HEK293 (cell line): ENCODE data around the gene GPR85.

ENCODE experiments used
- CTCF ChIA-PET: fragments of 350-600 bp; formaldehyde crosslinking; extraction: SDS; loops from one replicate; lab custom pipeline; 2021; ENCODE audit warnings: antibody characterized with exemption; lab: Yijun Ruan, JAX
- POLR2A ChIA-PET: fragments of 300-600 bp; formaldehyde crosslinking; extraction: SDS; loops from one replicate; lab custom pipeline; 2020; ENCODE audit warnings: antibody characterized with exemption, inconsistent platforms; lab: Yijun Ruan, JAX
- H3K27ac ChIP-seq: fragments of 200-500 bp; sonication (Bioruptor generic); 2 replicates; pipeline ENCODE4 v1.5.1; 2014; ENCODE audit warnings: low read depth, low read length, control low read depth, inconsistent platforms; ENCODE audit errors: extremely low read depth
- H3K36me3 ChIP-seq, 2 experiments: fragments of 200-500 bp in 1 of 2; sonication (Bioruptor generic) in 1 of 2; 1 replicate in 1 of 2; 2 replicates in 1 of 2; pipeline ENCODE4 v1.5.1; 2014 to 2017; ENCODE audit warnings: inconsistent platforms in 2 of 2, low read length in 2 of 2; ENCODE audit not compliant: control insufficient read depth in 2 of 2, insufficient read depth in 1 of 2
- H3K4me1 ChIP-seq: fragments of 200-500 bp; sonication (Bioruptor generic); 2 replicates; pipeline ENCODE4 v1.5.1; 2014; ENCODE audit warnings: mild to moderate bottlenecking, low read length, inconsistent platforms; ENCODE audit not compliant: control insufficient read depth, insufficient read depth
- H3K4me3 ChIP-seq: 2 replicates; pipeline ENCODE4 v1.5.1; 2011; ENCODE audit warnings: low read depth, mild to moderate bottlenecking, control low read depth, low read length, moderate library complexity
- H3K9me3 ChIP-seq: fragments of 200-500 bp; sonication (Bioruptor generic); 2 replicates; pipeline ENCODE4 v1.5.1; 2014; ENCODE audit warnings: low read depth, low read length, inconsistent platforms; ENCODE audit not compliant: control insufficient read depth, insufficient read depth
- FEZF1 ChIP-seq: fragments of 450-650 bp; formaldehyde crosslinking; IDR thresholded peaks from 2 replicates; pipeline ENCODE4 v1.5.1; 2016; ENCODE audit warnings: missing biosample characterization, missing genetic modification characterization
- ZBTB10 ChIP-seq: fragments of 450-650 bp; formaldehyde crosslinking; IDR thresholded peaks from 2 replicates; pipeline ENCODE4 v1.5.1; 2016; ENCODE audit warnings: missing biosample characterization, missing genetic modification characterization
- ZBTB21 ChIP-seq: fragments of 450-650 bp; formaldehyde crosslinking; IDR thresholded peaks from 2 replicates; pipeline ENCODE4 v1.5.1; 2017; ENCODE audit warnings: missing biosample characterization, missing genetic modification characterization
- ZBTB44 ChIP-seq: fragments of 450-650 bp; IDR thresholded peaks from 2 replicates; pipeline ENCODE4 v1.5.1; 2018; ENCODE audit warnings: missing biosample characterization, mild to moderate bottlenecking, missing genetic modification characterization
- ZFP3 ChIP-seq: fragments of 450-650 bp; formaldehyde crosslinking; IDR thresholded peaks from 2 replicates; pipeline ENCODE4 v1.5.1; 2016; ENCODE audit warnings: low read depth, missing biosample characterization, missing genetic modification characterization
- ZNF140 ChIP-seq: fragments of 450-650 bp; formaldehyde crosslinking; IDR thresholded peaks from 2 replicates; pipeline ENCODE4 v1.5.1; 2016; ENCODE audit warnings: missing biosample characterization, missing genetic modification characterization
- ZNF184 ChIP-seq: fragments of 450-650 bp; IDR thresholded peaks from 2 replicates; pipeline ENCODE4 v1.5.1; 2018; ENCODE audit warnings: missing biosample characterization, mild to moderate bottlenecking, missing genetic modification characterization
- ZNF19 ChIP-seq: fragments of 450-650 bp; formaldehyde crosslinking; IDR thresholded peaks from 2 replicates; pipeline ENCODE4; 2016; ENCODE audit warnings: missing biosample characterization, missing genetic modification characterization, low read depth
- ZNF202 ChIP-seq: fragments of 450-650 bp; formaldehyde crosslinking; IDR thresholded peaks from 2 replicates; pipeline ENCODE4 v1.5.1; 2016; ENCODE audit warnings: missing biosample characterization, missing genetic modification characterization, borderline replicate concordance
- ZNF302 ChIP-seq: fragments of 450-650 bp; formaldehyde crosslinking; IDR thresholded peaks from 2 replicates; pipeline ENCODE4 v1.5.1; 2016; ENCODE audit warnings: missing biosample characterization, missing genetic modification characterization, low read depth
- ZNF398 ChIP-seq: fragments of 450-650 bp; formaldehyde crosslinking; IDR thresholded peaks from 2 replicates; pipeline ENCODE4 v1.5.1; 2017; ENCODE audit warnings: missing biosample characterization, missing genetic modification characterization
- ZNF501 ChIP-seq: fragments of 450-650 bp; formaldehyde crosslinking; IDR thresholded peaks from 2 replicates; pipeline ENCODE4 v1.5.1; 2016; ENCODE audit warnings: missing biosample characterization, missing genetic modification characterization
- ZNF580 ChIP-seq: fragments of 450-650 bp; formaldehyde crosslinking; IDR thresholded peaks from 2 replicates; pipeline ENCODE4 v1.5.1; 2016; ENCODE audit warnings: missing biosample characterization, missing genetic modification characterization
- ZNF645 ChIP-seq: fragments of 450-650 bp; formaldehyde crosslinking; IDR thresholded peaks from 2 replicates; pipeline ENCODE4; 2016; ENCODE audit warnings: missing biosample characterization, missing genetic modification characterization
- ZNF654 ChIP-seq: fragments of 450-650 bp; formaldehyde crosslinking; IDR thresholded peaks from 2 replicates; pipeline ENCODE4 v1.5.1; 2016; ENCODE audit warnings: low read depth, missing biosample characterization, missing genetic modification characterization
- ZNF658 ChIP-seq: fragments of 450-650 bp; formaldehyde crosslinking; IDR thresholded peaks from 2 replicates; pipeline ENCODE4; 2016; ENCODE audit warnings: missing biosample characterization, missing genetic modification characterization
- ZNF660 ChIP-seq: fragments of 450-650 bp; IDR thresholded peaks from 2 replicates; pipeline ENCODE4 v1.5.1; 2018; ENCODE audit warnings: missing biosample characterization, mild to moderate bottlenecking, missing genetic modification characterization

GPR85 gene

GRCh38 chr7:113134025-113134424 lies 47.4 kb upstream of the GPR85 start:
- Histone ChIP-seq H3K9me3 (no peaks in the 10 kb centered on the region), H3K36me3 (no peaks in the 10 kb centered on the region), H3K4me1 (no peaks in the 10 kb centered on the region), H3K27ac (no peak overlapping the region), H3K4me3 (no peak overlapping the region)
- ChIA-PET POLR2A (no interaction called here), CTCF (no interaction called here)
- TF ChIP-seq ZFP3 (tag by site-specific recombination), result no peak
- TF ChIP-seq ZNF398 (tag by site-specific recombination), result no peak
- TF ChIP-seq ZBTB10 (tag by site-specific recombination), result no peak

GRCh38 chr7:113131367-113131766 lies 44.7 kb upstream of the GPR85 start:
- H3K27ac ChIP-seq, result no peak overlapping the region
- CTCF ChIA-PET, result interaction anchor here (0.6 kb wide), 1 partner anchor 256 kb away, joined by 5 read pairs; no protein-coding TSS in a partner anchor
- H3K9me3 ChIP-seq, result no peaks in the 10 kb centered on the region
- no peaks in the 10 kb centered on the region for H3K4me1 ChIP-seq
- no peaks in the 10 kb centered on the region for H3K36me3 ChIP-seq
- H3K4me3 ChIP-seq, result no peak overlapping the region
- TF ChIP-seq ZNF19 (tag by site-specific recombination), result no peak
- TF ChIP-seq ZNF658 (tag by site-specific recombination), result no peak
- no peak for TF ChIP-seq ZNF184
- no peak for TF ChIP-seq ZNF645 (tag by site-specific recombination)
- TF ChIP-seq ZNF302 (tag by site-specific recombination), result no peak
- TF ChIP-seq ZBTB44 (tag by site-specific recombination), result no peak
- no peak for TF ChIP-seq ZNF140 (tag by site-specific recombination)
- TF ChIP-seq ZNF660 (tag by site-specific recombination), result no peak
- no peak for TF ChIP-seq ZNF580 (tag by site-specific recombination)
- no peak for TF ChIP-seq ZNF654 (tag by site-specific recombination)
- no peak for TF ChIP-seq FEZF1 (tag by site-specific recombination)
- no peak for TF ChIP-seq ZNF202 (tag by site-specific recombination)
- no peak for TF ChIP-seq ZNF501
- TF ChIP-seq ZBTB21 (tag by site-specific recombination), result no peak
- POLR2A ChIA-PET, result no interaction called here
